Panc1 (cell line): ENCODE data around the gene ABCC1. TPM values are rescaled to one million over a fixed set of nuclear protein-coding genes. Genes with fewer than 3 reads are reported as not detected.

Experiments used
- ATAC-seq: fragments of 200-7000 bp; cut with Tn5 transposase; 2 replicates; pipeline ENCODE4 v1.9.1; 2020; ENCODE audit warnings: mild to moderate bottlenecking, moderate library complexity
- BruUV-seq: library from RNA; stranded (reverse); fragments of 400-500 nt; replicated peaks from 2 replicates; lab custom pipeline; 2021; lab: Mats Ljungman, UMichigan
- CTCF ChIA-PET: fragments of 300-600 bp; sonication (Branson Sonifier 250); formaldehyde crosslinking; loops from one replicate; lab custom pipeline; 2022; ENCODE audit warnings: antibody characterized with exemption; lab: Charles Lee
- POLR2A ChIA-PET: fragments of 300-600 bp; sonication (Branson Sonifier 250); formaldehyde crosslinking; loops from one replicate; lab custom pipeline; 2022; ENCODE audit warnings: antibody characterized with exemption; lab: Charles Lee
- DNase-seq: peaks from one replicate; pipeline ENCODE4 v3.0.0-alpha.2; 2010; ENCODE audit warnings: low read depth, low spot score
- H3K27ac ChIP-seq: 2 replicates; pipeline ENCODE4 v1.5.1; 2011; ENCODE audit warnings: mild to moderate bottlenecking, low read length, inconsistent platforms
- H3K27me3 ChIP-seq: fragments of 200-500 bp; sonication (Bioruptor generic); 2 replicates; pipeline ENCODE4 v1.6.0; 2014; ENCODE audit warnings: low read length, inconsistent platforms; ENCODE audit not compliant: control insufficient read depth, insufficient read depth
- H3K36me3 ChIP-seq: fragments of 200-500 bp; sonication (Bioruptor generic); 2 replicates; pipeline ENCODE4 v1.5.1; 2014; ENCODE audit warnings: inconsistent platforms, mild to moderate bottlenecking, low read length, moderate library complexity; ENCODE audit not compliant: control insufficient read depth, insufficient read depth
- H3K4me1 ChIP-seq: 2 replicates; pipeline ENCODE4 v1.5.1; 2011; ENCODE audit warnings: inconsistent platforms, mild to moderate bottlenecking, low read length, moderate library complexity; ENCODE audit not compliant: control insufficient read depth, insufficient read depth
- H3K4me3 ChIP-seq, 2 experiments: 2 replicates each; pipeline ENCODE4 v1.5.1; 2011 to 2012; ENCODE audit warnings: low read depth in 2 of 2, low read length in 2 of 2, mild to moderate bottlenecking in 2 of 2, inconsistent platforms in 1 of 2, moderate library complexity in 1 of 2
- H3K9me3 ChIP-seq: fragments of 200-500 bp; sonication (Bioruptor generic); 2 replicates; pipeline ENCODE4 v1.5.1; 2014; ENCODE audit warnings: low read depth, mild to moderate bottlenecking, inconsistent platforms, low read length, moderate library complexity; ENCODE audit not compliant: control insufficient read depth, insufficient read depth
- CTCF ChIP-seq: fragments of 450-650 bp; IDR thresholded peaks from 2 replicates; pipeline ENCODE4 v1.5.1; 2017; ENCODE audit warnings: mild to moderate bottlenecking
- POLR2AphosphoS5 ChIP-seq: IDR thresholded peaks from 2 replicates; pipeline ENCODE4 v1.6.1; 2012; ENCODE audit warnings: mild to moderate bottlenecking, low read depth, low read length, moderate library complexity
- REST ChIP-seq, 2 experiments: IDR thresholded peaks; 2 replicates each; pipeline ENCODE4 v1.6.1; 2011 to 2012; ENCODE audit warnings: low read depth in 2 of 2, control low read depth in 1 of 2, low read length in 1 of 2, mild to moderate bottlenecking in 1 of 2, moderate library complexity in 1 of 2; ENCODE audit not compliant: insufficient read depth in 1 of 2
- SIN3A ChIP-seq: IDR thresholded peaks from 2 replicates; pipeline ENCODE4 v1.6.1; 2012; ENCODE audit warnings: low read depth, mild to moderate bottlenecking, low read length, moderate library complexity, borderline replicate concordance; ENCODE audit not compliant: insufficient read depth
- TCF7L2 ChIP-seq: IDR thresholded peaks from 2 replicates; pipeline ENCODE4 v1.6.1; 2011; ENCODE audit warnings: mild to moderate bottlenecking, low read depth, low read length, inconsistent platforms
- in situ Hi-C: cut with HindIII; loops from 2 replicates; pipeline ENCODE4 v1.10.0; 2016; ENCODE audit warnings: low sequenced_read_pairs, low pct_unique_long_range_greater_than_20kb
- intact Hi-C: fragments of 100-400 bp; cut with micrococcal nuclease; formaldehyde crosslinking; loops from one replicate; pipeline ENCODE4 v1.10.0; 2022; ENCODE audit not compliant: unreplicated experiment
- total RNA-seq: library from RNA; stranded (reverse); gene quantifications from one replicate; pipeline ENCODE4 v1.2.1, GENCODE V29; 2021; ENCODE audit not compliant: unreplicated experiment

Gene ABCC1
- total RNA-seq, 1 experiment from 2014 or later, result 296 TPM

- no peak for TF ChIP-seq CTCF
- TF ChIP-seq SIN3A, result no peak
- TF ChIP-seq POLR2AphosphoS5, result no peak
- no peak for TF ChIP-seq TCF7L2
- no peak for TF ChIP-seq REST (IDR thresholded peaks at IDR 0.05; ENCODE audit: insufficient read depth in 1 of 2, low read depth in 2 of 2, low read length in 1 of 2)
- H3K9me3 ChIP-seq, result no peaks in the 10 kb centered on the region
- no peaks in the 10 kb centered on the region for H3K4me1 ChIP-seq
- ATAC-seq (no peak), DNase-seq (no peak)
- no peak overlapping the region for H3K27ac ChIP-seq
- no peaks in the 10 kb centered on the region for H3K27me3 ChIP-seq
- intact Hi-C loops (no loop called here), in situ Hi-C loops (no loop called here)
- no peak overlapping the region for H3K4me3 ChIP-seq
- CTCF ChIA-PET, result interaction anchor here (0.6 kb wide), 1 partner anchor 170 kb away, joined by 7 read pairs; no protein-coding TSS in a partner anchor
- POLR2A ChIA-PET, result no interaction called here
- H3K36me3 ChIP-seq, result peaks cover 10% of the 10 kb centered on the region; the same call in 1 of the 2 replicates
- BruUV-seq, result no TSS peak
Observed at GRCh38 chr16:16118337-16118736, 168.9 kb downstream of the ABCC1 start.

GRCh38 chr16:16120044-16120381, 170.6 kb downstream of the ABCC1 start:
- CTCF ChIA-PET, result no interaction called here
- intact Hi-C loops, result no loop called here
- in situ Hi-C loops, result loop anchor here (10.0 kb wide), 1 partner anchor 85 kb away; no protein-coding TSS in a partner anchor

More at GRCh38 chr16:16120044-16120381, 170.6 kb downstream of the ABCC1 start:
- Histone ChIP-seq H3K9me3 (no peaks in the 10 kb centered on the region), H3K27me3 (no peaks in the 10 kb centered on the region), H3K27ac (no peak overlapping the region), H3K36me3 (peaks cover 15% of the 10 kb centered on the region; the same call in 1 of the 2 replicates), H3K4me1 (no peaks in the 10 kb centered on the region), H3K4me3 (no peak overlapping the region)
- DNase-seq, result no peak
- POLR2A ChIA-PET, result no interaction called here
- BruUV-seq, result no TSS peak
- ATAC-seq, result no peak
- TF ChIP-seq CTCF (no peak), TCF7L2 (no peak), REST (IDR thresholded peaks at IDR 0.05; ENCODE audit: insufficient read depth in 1 of 2, low read depth in 2 of 2, low read length in 1 of 2) (no peak), SIN3A (no peak), POLR2AphosphoS5 (no peak)
